HepG2 (cell line): Measurements from ENCODE around the gene KCNH6. TPM values are rescaled to one million over a fixed set of nuclear protein-coding genes. Genes with fewer than 3 reads are reported as not detected.

Source experiments
- ATAC-seq: fragments of 200-7000 bp; cut with Tn5 transposase; 3 replicates; pipeline ENCODE4 v1.9.1; 2020; ENCODE audit warnings: mild to moderate bottlenecking, moderate library complexity
- BruUV-seq: library from RNA; stranded (reverse); fragments of 400-500 nt; replicated peaks from 2 replicates; lab custom pipeline; 2021; lab: Mats Ljungman, UMichigan
- CTCF ChIA-PET: fragments of 300-600 bp; formaldehyde crosslinking; extraction: SDS; loops from one replicate; lab custom pipeline; 2021; ENCODE audit warnings: low total read pairs, inconsistent platforms, low intra/inter-chr PET ratio; lab: Yijun Ruan, JAX
- POLR2A ChIA-PET: fragments of 350-600 bp; sonication (Branson Sonifier 250); formaldehyde crosslinking; loops from one replicate; lab custom pipeline; 2020; ENCODE audit warnings: antibody characterized with exemption, inconsistent platforms; lab: Yijun Ruan, JAX
- DNase-seq: peaks from one replicate; pipeline ENCODE4 v3.0.0-alpha.2; 2015; ENCODE audit warnings: low spot score
- FAIRE-seq: peaks from 3 replicates; lab custom pipeline; 2011; peaks lifted over from hg19 to GRCh38; lab: Jason Lieb, UNC
- H2AFZ ChIP-seq: one replicate; pipeline ENCODE4 v1.6.1; 2011; ENCODE audit warnings: low read length, inconsistent platforms
- H3K27ac ChIP-seq: fragments of 300-600 bp; 3 replicates; pipeline ENCODE4 v1.8.0; 2011; ENCODE audit warnings: mixed run types, mild to moderate bottlenecking, mixed read lengths, low read length, inconsistent platforms; ENCODE audit not compliant: insufficient read depth; ENCODE audit errors: extremely low read length
- H3K27me3 ChIP-seq, 2 experiments: fragments of 200-600 bp in 1 of 2; 2 replicates in 1 of 2; 3 replicates in 1 of 2; pipeline versions ENCODE4 v1.6.0 to v1.8.0; 2011; ENCODE audit warnings: low read length in 2 of 2, mild to moderate bottlenecking in 2 of 2, moderate library complexity in 2 of 2, inconsistent platforms in 1 of 2; ENCODE audit not compliant: insufficient read depth in 2 of 2, control insufficient read depth in 1 of 2
- H3K36me3 ChIP-seq, 2 experiments: fragments of 200-600 bp in 1 of 2; replicated peaks in 1 of 2; 2 replicates in 1 of 2; 3 replicates in 1 of 2; pipeline versions ENCODE4 v1.5.1 to v1.8.0; 2011; ENCODE audit warnings: low read length in 2 of 2, inconsistent platforms in 1 of 2; ENCODE audit not compliant: insufficient read depth in 2 of 2, control insufficient read depth in 1 of 2
- H3K4me1 ChIP-seq: 2 replicates; pipeline ENCODE4 v1.5.1; 2012; ENCODE audit warnings: low read length, inconsistent platforms; ENCODE audit not compliant: insufficient read depth
- H3K4me2 ChIP-seq: 2 replicates; pipeline ENCODE4 v1.6.0; 2011; ENCODE audit warnings: low read depth, low read length, inconsistent platforms
- H3K4me3 ChIP-seq, 3 experiments: fragments of 200-600 bp in 1 of 3; sonication (generic), shearing (Covaris generic) in 1 of 3; replicated peaks in 1 of 3; 2 replicates each; pipeline ENCODE4 v1.5.1; 2011 to 2016; ENCODE audit warnings: low read length in 3 of 3, inconsistent platforms in 2 of 3, low read depth in 2 of 3, mild to moderate bottlenecking in 2 of 3, control low read depth in 1 of 3, mixed read lengths in 1 of 3; ENCODE audit not compliant: insufficient read depth in 1 of 3
- H3K79me2 ChIP-seq: one replicate; pipeline ENCODE4 v1.6.1; 2011; ENCODE audit warnings: low read length, inconsistent platforms; ENCODE audit not compliant: insufficient read depth
- H3K9ac ChIP-seq: 2 replicates; pipeline ENCODE4 v1.6.0; 2011; ENCODE audit warnings: mild to moderate bottlenecking, low read depth, low read length, inconsistent platforms; ENCODE audit not compliant: insufficient read depth
- H3K9me3 ChIP-seq: 2 replicates; pipeline ENCODE4 v1.5.1; 2012; ENCODE audit warnings: mild to moderate bottlenecking, low read length
- H4K20me1 ChIP-seq: 2 replicates; pipeline ENCODE4 v1.6.0; 2011; ENCODE audit warnings: inconsistent platforms, mild to moderate bottlenecking, low read length, moderate library complexity; ENCODE audit not compliant: insufficient read depth
- ERF ChIP-seq: IDR thresholded peaks from 2 replicates; pipeline ENCODE4 v1.6.1; 2018; ENCODE audit warnings: missing biosample characterization, missing genetic modification reagents
- FOXK2 ChIP-seq: fragments of 450-650 bp; IDR thresholded peaks from 2 replicates; pipeline ENCODE4 v1.6.1; 2016
- MTA1 ChIP-seq: sonication (generic); formaldehyde crosslinking; IDR thresholded peaks from 2 replicates; pipeline ENCODE4 v1.4.0; 2020; ENCODE audit warnings: missing genetic modification reagents, mild to moderate bottlenecking, borderline replicate concordance
- MTF1 ChIP-seq: sonication (generic); formaldehyde crosslinking; IDR thresholded peaks from 2 replicates; pipeline ENCODE4 v1.5.0; 2020; ENCODE audit warnings: missing genetic modification reagents
- MXI1 ChIP-seq: IDR thresholded peaks from 3 replicates; pipeline ENCODE4 v1.6.1; 2012; ENCODE audit warnings: low read depth, low read length, inconsistent platforms, borderline replicate concordance
- NFYC ChIP-seq: IDR thresholded peaks from 2 replicates; pipeline ENCODE4 v1.6.1; 2016; ENCODE audit warnings: missing genetic modification reagents, missing compliant biosample characterization
- SKIL ChIP-seq: sonication (generic); formaldehyde crosslinking; IDR thresholded peaks from 2 replicates; pipeline ENCODE4 v1.8.0; 2022; ENCODE audit warnings: missing genetic modification reagents, mild to moderate bottlenecking, moderate library complexity, borderline replicate concordance
- SMAD3 ChIP-seq: sonication (generic); formaldehyde crosslinking; IDR thresholded peaks from 2 replicates; pipeline ENCODE4 v1.4.0; 2020; ENCODE audit warnings: missing genetic modification reagents
- ZNF205 ChIP-seq: IDR thresholded peaks from 2 replicates; pipeline ENCODE4 v1.6.1; 2018; ENCODE audit warnings: missing biosample characterization, missing genetic modification reagents
- ZNF274 ChIP-seq: sonication (generic); formaldehyde crosslinking; IDR thresholded peaks from 2 replicates; pipeline ENCODE4 v1.5.1; 2020; ENCODE audit warnings: mild to moderate bottlenecking, missing genetic modification reagents
- ZNF691 ChIP-seq: sonication (generic); formaldehyde crosslinking; IDR thresholded peaks from 2 replicates; pipeline ENCODE4 v1.4.0; 2020; ENCODE audit warnings: missing genetic modification reagents, low read depth, mild to moderate bottlenecking, borderline replicate concordance
- ZSCAN5A ChIP-seq: sonication (generic); formaldehyde crosslinking; IDR thresholded peaks from 2 replicates; pipeline ENCODE4 v1.8.0; 2022; ENCODE audit warnings: mild to moderate bottlenecking, missing genetic modification reagents, borderline replicate concordance
- WGBS: methylation state at CpG from one replicate; pipeline ENCODE4 v1.1.6; 2017; ENCODE audit warnings: low lambda C conversion rate; 5-methylcytosine and 5-hydroxymethylcytosine counted together
- in situ Hi-C: cut with HindIII; loops from 2 replicates; pipeline ENCODE4 v1.10.0; 2017; ENCODE audit warnings: low pct_unique_long_range_greater_than_20kb; ENCODE audit not compliant: extremely low pct_ligation_motif_present
- intact Hi-C: fragments of 100-400 bp; cut with micrococcal nuclease; formaldehyde crosslinking; loops from one replicate; pipeline ENCODE4 v1.10.0; 2022; ENCODE audit not compliant: unreplicated experiment
- polyA plus RNA-seq, 8 experiments: library from polyadenylated mRNA; depleted of rRNA in 3 of 8; stranded (reverse) in 7 of 8; unstranded in 1 of 8; fragments of >200 nt; fragmentation: Illumina TruSeq in 4 of 8; extraction: Trizol in 4 of 8; gene quantifications; 2 replicates each; pipeline versions ENCODE4 v1.2.1 to v1.2.3, GENCODE V29; 2011 to 2016; ENCODE audit warnings: low read depth in 4 of 8, missing spikeins in 1 of 8, mixed read lengths in 1 of 8; ENCODE audit not compliant: insufficient read depth in 1 of 8
- total RNA-seq, 5 experiments: library from RNA; depleted of rRNA; stranded (reverse); fragments of >200 nt; fragmentation: Illumina TruSeq; extraction: Trizol; gene quantifications; 2 replicates each; pipeline ENCODE4 v1.2.3, GENCODE V29; 2016; ENCODE audit warnings: low read depth in 1 of 5
- TF ChIP-seq, protein P1 (sequence below): sonication (generic); formaldehyde crosslinking; IDR thresholded peaks from 2 replicates; pipeline ENCODE4 v1.5.1; 2020; ENCODE audit warnings: missing genetic modification reagents, mild to moderate bottlenecking, borderline replicate concordance
- TF ChIP-seq, protein P2 (sequence below): sonication (generic); formaldehyde crosslinking; IDR thresholded peaks from 2 replicates; pipeline ENCODE4 v1.8.1; 2023; ENCODE audit warnings: missing genetic modification reagents, inconsistent platforms, borderline replicate concordance
- TF ChIP-seq, protein P3 (sequence below): sonication (generic); formaldehyde crosslinking; IDR thresholded peaks from 2 replicates; pipeline ENCODE4 v1.8.0; 2022; ENCODE audit warnings: mild to moderate bottlenecking, missing genetic modification reagents; ENCODE audit not compliant: insufficient replicate concordance

KCNH6 gene
- total and polyA plus RNA-seq, 2 of the 13 experiments (the other 11 are each of a cell fraction or from before 2014, with no cell fraction given) = 0.05 to 0.18 TPM

GRCh38 chr17:63587770-63588169 lies 64.6 kb downstream of the KCNH6 start:
- CTCF ChIA-PET = no interaction called here
- Histone ChIP-seq H3K9me3 (no peaks in the 10 kb centered on the region), H3K4me1 (no peaks in the 10 kb centered on the region), H3K36me3 (peaks cover 50 to 74% of the 10 kb centered on the region in 2 experiments), H3K4me2 (no peak overlapping the region), H2AFZ (no peak overlapping the region), H3K27me3 (no peaks in the 10 kb centered on the region), H3K27ac (no peak overlapping the region), H3K9ac (no peak overlapping the region), H4K20me1 (no peaks in the 10 kb centered on the region; the same call in 1 of the 2 replicates), H3K4me3 (no peak overlapping the region), H3K79me2 (no peaks in the 10 kb centered on the region)
- FAIRE-seq (no peak), DNase-seq (no peak), ATAC-seq (no peak)
- BruUV-seq = no TSS peak
- in situ Hi-C loops = no loop called here
- TF ChIP-seq ERF (no peak), MTA1 (CRISPR knock-in tag) (no peak), SMAD3 (no peak), SKIL (no peak), ZNF205 (no peak), MXI1 (no peak), NFYC (no peak), ZNF274 (CRISPR knock-in tag) (no peak), MTF1 (CRISPR knock-in tag) (no peak), ZNF691 (CRISPR knock-in tag) (no peak), ZSCAN5A (no peak), FOXK2 (no peak)
- TF ChIP-seq, protein P1, sequence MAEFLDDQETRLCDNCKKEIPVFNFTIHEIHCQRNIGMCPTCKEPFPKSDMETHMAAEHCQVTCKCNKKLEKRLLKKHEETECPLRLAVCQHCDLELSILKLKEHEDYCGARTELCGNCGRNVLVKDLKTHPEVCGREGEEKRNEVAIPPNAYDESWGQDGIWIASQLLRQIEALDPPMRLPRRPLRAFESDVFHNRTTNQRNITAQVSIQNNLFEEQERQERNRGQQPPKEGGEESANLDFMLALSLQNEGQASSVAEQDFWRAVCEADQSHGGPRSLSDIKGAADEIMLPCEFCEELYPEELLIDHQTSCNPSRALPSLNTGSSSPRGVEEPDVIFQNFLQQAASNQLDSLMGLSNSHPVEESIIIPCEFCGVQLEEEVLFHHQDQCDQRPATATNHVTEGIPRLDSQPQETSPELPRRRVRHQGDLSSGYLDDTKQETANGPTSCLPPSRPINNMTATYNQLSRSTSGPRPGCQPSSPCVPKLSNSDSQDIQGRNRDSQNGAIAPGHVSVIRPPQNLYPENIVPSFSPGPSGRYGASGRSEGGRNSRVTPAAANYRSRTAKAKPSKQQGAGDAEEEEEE = no peak
- TF ChIP-seq, protein P2, sequence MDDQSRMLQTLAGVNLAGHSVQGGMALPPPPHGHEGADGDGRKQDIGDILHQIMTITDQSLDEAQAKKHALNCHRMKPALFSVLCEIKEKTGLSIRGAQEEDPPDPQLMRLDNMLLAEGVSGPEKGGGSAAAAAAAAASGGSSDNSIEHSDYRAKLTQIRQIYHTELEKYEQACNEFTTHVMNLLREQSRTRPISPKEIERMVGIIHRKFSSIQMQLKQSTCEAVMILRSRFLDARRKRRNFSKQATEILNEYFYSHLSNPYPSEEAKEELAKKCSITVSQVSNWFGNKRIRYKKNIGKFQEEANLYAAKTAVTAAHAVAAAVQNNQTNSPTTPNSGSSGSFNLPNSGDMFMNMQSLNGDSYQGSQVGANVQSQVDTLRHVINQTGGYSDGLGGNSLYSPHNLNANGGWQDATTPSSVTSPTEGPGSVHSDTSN (CRISPR knock-in tag) = no peak
- TF ChIP-seq, protein P3, sequence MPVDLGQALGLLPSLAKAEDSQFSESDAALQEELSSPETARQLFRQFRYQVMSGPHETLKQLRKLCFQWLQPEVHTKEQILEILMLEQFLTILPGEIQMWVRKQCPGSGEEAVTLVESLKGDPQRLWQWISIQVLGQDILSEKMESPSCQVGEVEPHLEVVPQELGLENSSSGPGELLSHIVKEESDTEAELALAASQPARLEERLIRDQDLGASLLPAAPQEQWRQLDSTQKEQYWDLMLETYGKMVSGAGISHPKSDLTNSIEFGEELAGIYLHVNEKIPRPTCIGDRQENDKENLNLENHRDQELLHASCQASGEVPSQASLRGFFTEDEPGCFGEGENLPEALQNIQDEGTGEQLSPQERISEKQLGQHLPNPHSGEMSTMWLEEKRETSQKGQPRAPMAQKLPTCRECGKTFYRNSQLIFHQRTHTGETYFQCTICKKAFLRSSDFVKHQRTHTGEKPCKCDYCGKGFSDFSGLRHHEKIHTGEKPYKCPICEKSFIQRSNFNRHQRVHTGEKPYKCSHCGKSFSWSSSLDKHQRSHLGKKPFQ (CRISPR knock-in tag) = no peak
- POLR2A ChIA-PET = no interaction called here
- intact Hi-C loops = no loop called here
- 98% methylated on average over 5 of the region's 5 CpGs for WGBS
